Adrenal gland (tissue), 12 donors: ENCODE measurements around the gene TADA3. TPM values are rescaled to one million over a fixed set of nuclear protein-coding genes. Genes with fewer than 3 reads are reported as not detected.

Source experiments
- DNase-seq, 7 donors: peaks; one replicate each; pipeline ENCODE4 v3.0.0-alpha.2; 2019 to 2020
- H3K27ac ChIP-seq, 5 donors: fragments of 200-600 bp; sonication (generic) in 4 of 5; 1 replicate in 3 of 5; 2 replicates in 2 of 5; pipeline versions ENCODE4 v1.5.1 to v1.8.0; 2016 to 2020; ENCODE audit warnings: mild to moderate bottlenecking in 1 of 5
- H3K27me3 ChIP-seq: fragments of 200-600 bp; 2 replicates; pipeline ENCODE4 v1.8.0; 2021
- H3K36me3 ChIP-seq, 2 donors: fragments of 200-600 bp; replicated peaks in 1 of 2; 1 replicate in 1 of 2; 2 replicates in 1 of 2; pipeline versions ENCODE4 v1.5.1 to v1.8.0; 2018 to 2022
- H3K4me1 ChIP-seq, 2 donors: fragments of 200-600 bp; replicated peaks in 1 of 2; 1 replicate in 1 of 2; 2 replicates in 1 of 2; pipeline versions ENCODE4 v1.5.1 to v1.8.0; 2018 to 2021
- H3K4me3 ChIP-seq, 4 donors: fragments of 200-600 bp; sonication (generic) in 3 of 4; one replicate each; pipeline ENCODE4 v1.5.1; 2016 to 2018
- H3K9me3 ChIP-seq, 3 donors: fragments of 200-600 bp; sonication (generic) in 1 of 3; replicated peaks in 1 of 3; 1 replicate in 2 of 3; 2 replicates in 1 of 3; pipeline versions ENCODE4 v1.5.1 to v1.8.0; 2016 to 2021
- POLR2A ChIP-seq, 2 donors: fragments of 450-650 bp; IDR thresholded peaks; one replicate each; pipeline ENCODE4 v1.6.1; 2017; ENCODE audit warnings: antibody characterized with exemption in 2 of 2, mild to moderate bottlenecking in 2 of 2, moderate library complexity in 1 of 2
- WGBS, 4 donors: extraction: QIAGEN DNeasy Blood & Tissue Kit in 2 of 4; methylation state at CpG; one replicate each; pipeline versions ENCODE4 v1.1.5 to v1.1.7; 2013 to 2017; 5-methylcytosine and 5-hydroxymethylcytosine counted together
- intact Hi-C, 2 donors: fragments of 100-400 bp; cut with DNase I; formaldehyde crosslinking; loops; one replicate each; pipeline versions ENCODE4 v1.14.1 to v1.15.0; 2022 to 2023
- polyA plus RNA-seq, 3 donors: library from polyadenylated mRNA; stranded (reverse); fragments of 200-250 nt in 2 of 3; fragments of 350-450 nt in 1 of 3; fragmentation: Illumina TruSeq in 1 of 3; extraction: RNeasy Lipid Tissue Mini Kit (QIAGEN cat#74804) in 1 of 3; gene quantifications; one replicate each; pipeline ENCODE4 v1.2.3, GENCODE V29; 2013 to 2014
- total RNA-seq, 9 donors: library from RNA; depleted of rRNA in 4 of 9; stranded (reverse); fragments of >200 nt in 4 of 9; fragments of 120-200 nt in 1 of 9; fragmentation: NEBNext Ultra II Directional in 1 of 9; extraction: Animal tissue kit (Norgen Biotek cat#: 25700) in 1 of 9; gene quantifications; one replicate each; pipeline versions ENCODE4 v1.1.0 to v1.2.4, GENCODE V29; 2013 to 2023
- TF ChIP-seq, protein P1 (sequence below), 6 experiments: fragments of 450-650 bp in 4 of 6; fragments of 200-600 bp in 2 of 6; sonication (generic) in 1 of 6; IDR thresholded peaks; 1 replicate in 5 of 6; 2 replicates in 1 of 6; pipeline versions ENCODE4 v1.5.1 to v1.8.0; 2016 to 2021; ENCODE audit warnings: antibody characterized with exemption in 6 of 6, mild to moderate bottlenecking in 2 of 6, moderate library complexity in 1 of 6
- donor health status: healthy with polysubstance abuse.
- donor health status: Bipolar disorder and iron deficiency.
- donor health status: DM: yes; HTN: yes; CAD: no.
- donor health status: DM: no; HTN: no; CAD: no.
- donor health status: DM: no; HTN: no; CAD: no.
- donor health status: DM: yes; HTN: yes; CAD: no.

Gene TADA3
- total and polyA plus RNA-seq, 12 donors, result 49.7 to 148 (median 115) TPM

DNA sequence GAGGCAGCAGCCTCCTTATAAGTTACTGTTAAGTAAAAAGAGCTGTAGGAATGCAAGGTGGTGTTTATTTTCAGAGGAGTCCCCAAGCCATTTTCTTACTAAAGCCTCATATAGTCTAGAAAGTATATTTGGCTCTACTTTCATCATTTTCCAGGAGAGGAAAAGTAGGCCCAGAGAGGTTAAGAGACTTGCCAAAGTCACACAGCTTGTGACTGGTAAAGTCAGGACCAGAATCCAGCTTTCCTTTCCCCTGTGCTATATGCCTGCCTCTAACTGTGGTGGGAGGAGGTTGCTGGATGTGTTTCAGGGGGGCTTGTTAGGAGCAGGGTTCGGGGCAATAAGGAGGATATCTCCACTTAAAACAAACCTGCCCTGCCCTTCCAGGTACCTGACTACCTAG, 49.7 kb downstream of the TADA3 start:
- intact Hi-C loops, result no loop called here
- H3K36me3 ChIP-seq, result peaks cover 0 to 100% of the 10 kb centered on the region in 2 donors
- WGBS, 4 donors, result 96 to 100% methylated on average over 1 of the region's 1 CpG; no CpG with 5 or more reads in 2 of the 4 donors

DNA sequence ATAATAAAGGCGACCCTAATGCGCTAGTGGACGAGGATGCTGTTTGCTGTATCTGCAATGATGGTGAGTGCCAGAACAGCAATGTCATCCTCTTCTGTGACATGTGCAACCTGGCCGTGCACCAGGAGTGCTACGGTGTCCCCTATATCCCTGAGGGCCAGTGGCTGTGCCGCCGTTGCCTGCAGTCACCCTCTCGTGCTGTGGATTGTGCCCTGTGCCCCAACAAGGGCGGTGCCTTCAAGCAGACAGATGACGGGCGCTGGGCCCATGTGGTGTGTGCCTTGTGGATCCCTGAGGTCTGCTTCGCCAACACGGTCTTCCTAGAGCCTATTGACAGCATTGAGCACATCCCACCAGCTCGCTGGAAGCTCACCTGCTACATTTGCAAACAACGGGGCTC, 53.1 kb downstream of the TADA3 start:
- peaks cover 0 to 17% of the 10 kb centered on the region in 2 donors for H3K4me1 ChIP-seq
- H3K4me3 ChIP-seq, result no peak overlapping the region
- no peaks in the 10 kb centered on the region for H3K27me3 ChIP-seq
- no peak for TF ChIP-seq POLR2A (IDR thresholded peaks at IDR 0.05)
- TF ChIP-seq, protein P1, sequence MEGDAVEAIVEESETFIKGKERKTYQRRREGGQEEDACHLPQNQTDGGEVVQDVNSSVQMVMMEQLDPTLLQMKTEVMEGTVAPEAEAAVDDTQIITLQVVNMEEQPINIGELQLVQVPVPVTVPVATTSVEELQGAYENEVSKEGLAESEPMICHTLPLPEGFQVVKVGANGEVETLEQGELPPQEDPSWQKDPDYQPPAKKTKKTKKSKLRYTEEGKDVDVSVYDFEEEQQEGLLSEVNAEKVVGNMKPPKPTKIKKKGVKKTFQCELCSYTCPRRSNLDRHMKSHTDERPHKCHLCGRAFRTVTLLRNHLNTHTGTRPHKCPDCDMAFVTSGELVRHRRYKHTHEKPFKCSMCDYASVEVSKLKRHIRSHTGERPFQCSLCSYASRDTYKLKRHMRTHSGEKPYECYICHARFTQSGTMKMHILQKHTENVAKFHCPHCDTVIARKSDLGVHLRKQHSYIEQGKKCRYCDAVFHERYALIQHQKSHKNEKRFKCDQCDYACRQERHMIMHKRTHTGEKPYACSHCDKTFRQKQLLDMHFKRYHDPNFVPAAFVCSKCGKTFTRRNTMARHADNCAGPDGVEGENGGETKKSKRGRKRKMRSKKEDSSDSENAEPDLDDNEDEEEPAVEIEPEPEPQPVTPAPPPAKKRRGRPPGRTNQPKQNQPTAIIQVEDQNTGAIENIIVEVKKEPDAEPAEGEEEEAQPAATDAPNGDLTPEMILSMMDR (IDR thresholded peaks at IDR 0.05), result no peak
- H3K27ac ChIP-seq, result no peak overlapping the region
- H3K9me3 ChIP-seq, result no peaks in the 10 kb centered on the region
- intact Hi-C loops, result no loop called here
- 89 to 96% (median 93%) methylated on average over 9 to 15 of the region's 15 CpGs for WGBS, 4 donors
- peaks cover 0 to 90% of the 10 kb centered on the region in 2 donors for H3K36me3 ChIP-seq
- no peak for DNase-seq

More for the DNA sequence above, 49.7 kb downstream of the TADA3 start:
- Histone ChIP-seq H3K4me3 (no peak overlapping the region), H3K9me3 (no peaks in the 10 kb centered on the region), H3K27ac (no peak overlapping the region), H3K27me3 (no peaks in the 10 kb centered on the region), H3K4me1 (peaks cover 0 to 5% of the 10 kb centered on the region in 2 donors)
- DNase-seq, result no peak
- TF ChIP-seq, protein P1 (IDR thresholded peaks at IDR 0.05), result no peak
- no peak for TF ChIP-seq POLR2A (IDR thresholded peaks at IDR 0.05)

DNA sequence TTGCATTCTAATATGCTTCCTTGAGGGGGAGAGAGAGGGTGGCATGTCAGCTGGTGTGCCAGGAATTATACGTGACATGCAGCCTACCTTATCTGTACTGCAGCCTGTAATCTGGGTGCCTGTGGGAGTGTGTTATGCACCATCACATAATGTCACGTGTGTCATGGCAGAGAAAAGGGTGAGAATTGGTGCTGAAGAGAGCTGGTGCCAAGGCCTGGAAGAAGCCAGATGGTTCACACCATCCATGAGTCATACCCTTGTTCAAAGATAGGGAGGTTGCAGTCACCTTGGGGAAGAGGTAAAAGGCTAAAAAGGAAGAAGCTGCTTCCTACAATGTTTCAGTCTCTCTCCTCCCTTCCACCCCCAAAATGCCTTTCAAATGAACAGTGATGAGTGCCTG, 55.4 kb downstream of the TADA3 start:
- Histone ChIP-seq H3K27ac (peak overlapping the region in 1 of 5 donors; percentile 31), H3K4me1 (peaks cover 12 to 34% of the 10 kb centered on the region in 2 donors), H3K27me3 (no peaks in the 10 kb centered on the region), H3K36me3 (peaks cover 0 to 69% of the 10 kb centered on the region in 2 donors), H3K9me3 (no peaks in the 10 kb centered on the region), H3K4me3 (no peak overlapping the region)
- intact Hi-C loops, result no loop called here
- WGBS, 4 donors, result 38 to 54% (median 49%) methylated on average over 2 of the region's 2 CpGs
- peak in 2 of 7 donors; percentile 29 to 46 for DNase-seq
- TF ChIP-seq POLR2A (IDR thresholded peaks at IDR 0.05), result no peak
- TF ChIP-seq, protein P1 (IDR thresholded peaks at IDR 0.05), result no peak

DNA sequence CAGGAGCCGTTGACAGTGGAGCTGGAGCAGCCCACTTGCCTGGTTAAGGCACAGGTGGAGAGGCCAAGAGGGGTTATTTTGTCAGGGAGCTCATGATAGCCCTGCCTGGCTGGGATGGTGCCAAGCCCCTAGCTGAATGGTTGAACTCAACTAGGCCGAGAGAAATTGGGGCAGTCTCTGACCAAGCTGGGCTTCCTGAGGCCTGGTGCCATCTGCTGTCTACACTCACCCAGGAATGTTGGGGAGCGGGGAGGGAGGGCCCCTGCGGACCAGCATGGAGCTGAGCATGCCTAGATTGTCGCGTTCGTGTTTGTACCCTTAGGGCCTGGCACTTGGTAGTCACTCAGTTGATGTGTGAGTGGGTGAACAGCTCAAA, 59.5 kb downstream of the TADA3 start:
- no peak for TF ChIP-seq POLR2A (IDR thresholded peaks at IDR 0.05)
- TF ChIP-seq, protein P1 (IDR thresholded peaks at IDR 0.05), result no peak
- peak in 2 of 7 donors; percentile 23 to 36 for DNase-seq
- 30 to 53% (median 35%) methylated on average over 7 of the region's 7 CpGs for WGBS, 4 donors
- Histone ChIP-seq H3K36me3 (peaks cover 0 to 28% of the 10 kb centered on the region in 2 donors), H3K4me1 (peaks cover 12 to 36% of the 10 kb centered on the region in 2 donors), H3K4me3 (peak overlapping the region in 2 of 4 donors; percentile 76 to 95), H3K27me3 (no peaks in the 10 kb centered on the region), H3K9me3 (no peaks in the 10 kb centered on the region), H3K27ac (peak overlapping the region in 2 of 5 donors; percentile 8 to 91)
- intact Hi-C loops, result no loop called here
